Psoas muscle (tissue), 7 donors: Measurements from ENCODE around the gene SMIM45.

Experiments used
- ATAC-seq, 4 donors: fragments of 200-7000 bp; cut with Tn5 transposase; one replicate each; pipeline ENCODE4 v1.9.1; 2020; ENCODE audit warnings: moderate library complexity in 3 of 4, mild to moderate bottlenecking in 2 of 4
- DNase-seq, 2 donors: peaks; one replicate each; pipeline ENCODE4 v3.0.0-alpha.2; 2020
- H3K27ac ChIP-seq: fragments of 200-600 bp; one replicate; pipeline ENCODE4 v1.8.0; 2022
- H3K27me3 ChIP-seq, 3 donors: fragments of 200-600 bp in 1 of 3; one replicate each; pipeline versions ENCODE4 v1.6.1 to v1.8.0; 2013 to 2022; ENCODE audit warnings: low read length in 2 of 3, mild to moderate bottlenecking in 2 of 3, moderate library complexity in 1 of 3; ENCODE audit not compliant: insufficient read depth in 3 of 3
- H3K36me3 ChIP-seq, 2 donors: fragments of 200-600 bp in 1 of 2; one replicate each; pipeline versions ENCODE4 v1.6.1 to v1.8.0; 2013 to 2022; ENCODE audit warnings: low read depth in 1 of 2, mild to moderate bottlenecking in 1 of 2, moderate library complexity in 1 of 2; ENCODE audit not compliant: insufficient read depth in 1 of 2
- H3K4me1 ChIP-seq: fragments of 200-600 bp; one replicate; pipeline ENCODE4 v1.8.0; 2022
- H3K4me3 ChIP-seq: fragments of 200-600 bp; one replicate; pipeline ENCODE4 v1.8.0; 2022; ENCODE audit warnings: mild to moderate bottlenecking
- H3K9me3 ChIP-seq: fragments of 200-600 bp; one replicate; pipeline ENCODE4 v1.8.0; 2022
- CTCF ChIP-seq: fragments of 200-600 bp; IDR thresholded peaks from one replicate; pipeline ENCODE4 v1.8.0; 2022; ENCODE audit warnings: antibody characterized with exemption
- WGBS, 3 donors: extraction: QIAGEN DNeasy Blood & Tissue Kit; methylation state at CpG; one replicate each; pipeline versions ENCODE4 v1.1.6 to v1.1.7; 2013; 5-methylcytosine and 5-hydroxymethylcytosine counted together
- intact Hi-C, 2 donors: fragments of 100-400 bp; cut with DNase I; formaldehyde crosslinking; loops; one replicate each; pipeline versions ENCODE4 v1.11.0 to v1.14.2; 2022
- donor health status: healthy with polysubstance abuse.
- donor health status: DM: no; HTN: no; CAD: no; lungs with moderate emphysema.
- donor health status: Bipolar disorder and iron deficiency.
- donor health status: healthy.
- donor health status: DM: yes; HTN: yes; CAD: no.
- donor health status: DM: no; HTN: no; CAD: no.
- donor health status: DM: yes; HTN: yes; CAD: no.

Gene SMIM45

DNA sequence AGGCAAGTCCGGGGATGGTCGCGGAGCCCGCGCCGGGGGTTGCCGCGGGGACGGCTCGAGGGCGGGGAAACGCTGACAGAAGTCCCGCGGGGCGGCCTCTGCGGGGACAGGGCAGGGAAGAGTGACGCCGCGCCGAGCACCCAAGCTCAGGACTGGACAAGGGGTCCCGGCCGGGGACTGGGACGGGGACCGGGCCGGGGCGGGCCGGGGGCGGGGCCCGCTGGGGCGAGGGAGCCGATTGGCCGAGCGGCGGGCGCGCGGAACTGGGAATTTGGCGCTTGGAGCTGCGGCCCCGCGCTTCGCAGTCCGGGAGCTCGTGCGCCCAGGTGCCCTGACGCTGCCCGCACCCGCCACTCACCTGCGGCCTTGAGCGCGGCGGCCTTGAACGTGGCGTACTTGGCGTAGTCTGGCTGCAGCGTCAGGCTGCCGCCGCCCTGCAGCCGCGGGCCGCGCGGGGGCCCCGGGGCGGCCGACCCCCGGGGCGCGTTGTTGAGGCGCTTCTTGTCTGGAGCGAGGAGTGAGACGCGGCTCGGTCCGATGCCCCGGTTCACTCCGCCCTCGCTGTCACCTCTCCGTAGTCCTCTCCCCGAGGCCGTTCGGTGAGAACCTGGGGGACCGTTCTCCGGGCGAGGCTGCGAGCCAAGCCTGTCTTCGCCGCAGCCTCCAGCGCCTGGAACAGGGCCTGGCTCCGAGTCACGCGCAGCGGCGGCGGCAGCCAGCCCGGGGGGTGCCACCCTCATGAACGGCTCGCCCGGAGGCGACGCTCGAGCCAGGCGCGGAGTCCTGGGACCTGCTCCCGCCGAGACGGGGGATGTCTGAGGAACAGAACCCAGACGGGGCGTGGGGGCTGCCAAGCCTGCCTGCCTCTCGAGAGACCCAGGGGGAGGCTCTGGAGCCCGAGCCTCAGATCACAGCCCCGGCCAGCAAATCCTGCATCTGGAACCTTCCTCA is 41.6 kb upstream of the SMIM45 start:
- peak overlapping the region; percentile 59 for H3K4me3 ChIP-seq

DNA sequence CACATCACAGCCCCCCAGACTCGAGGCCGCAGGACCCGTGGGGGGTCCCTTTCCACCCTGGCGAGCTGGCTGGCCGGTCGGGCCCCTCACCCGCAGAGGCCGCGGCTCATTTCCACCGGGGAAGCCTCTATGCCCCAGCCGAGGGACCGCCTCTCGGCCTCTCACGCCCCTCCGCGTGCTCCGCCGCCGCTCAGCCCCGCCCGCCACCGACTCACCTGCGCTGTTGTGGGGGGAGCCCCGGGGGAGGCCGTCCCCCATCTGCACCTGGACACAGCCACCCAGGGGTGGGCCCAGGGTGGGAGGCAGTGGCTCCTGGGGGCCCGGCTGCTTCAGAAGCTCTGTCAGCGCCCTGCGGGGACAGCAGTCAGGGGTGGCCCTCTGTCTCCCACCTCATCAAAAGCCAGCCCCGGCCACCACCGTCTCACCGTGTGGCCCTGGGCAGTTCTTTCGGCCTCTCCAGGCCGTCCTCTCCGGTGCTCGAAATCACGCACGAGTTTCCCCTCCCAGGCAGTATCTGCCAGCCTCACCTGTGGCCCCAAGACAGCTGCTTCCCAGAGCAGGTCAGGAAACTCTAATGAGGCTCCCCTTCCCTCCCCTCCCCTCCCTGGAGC is 40.8 kb upstream of the SMIM45 start:
- peak overlapping the region; percentile 59 for H3K4me3 ChIP-seq

More for the DNA sequence above, 41.6 kb upstream of the SMIM45 start:
- TF ChIP-seq CTCF = no peak
- Histone ChIP-seq H3K36me3 (peaks cover 0 to 6% of the 10 kb centered on the region in 2 donors), H3K27me3 (peaks cover 0 to 49% (median 23%) of the 10 kb centered on the region in 3 donors), H3K4me1 (peaks cover 12% of the 10 kb centered on the region), H3K27ac (no peak overlapping the region), H3K9me3 (no peaks in the 10 kb centered on the region)
- 1% methylated on average over 75 to 112 of the region's 112 CpGs for WGBS, 3 donors
- DNase-seq (peak in 1 of 2 donors; percentile 78), ATAC-seq (peak; percentile 30 to 78 (median 66))
- intact Hi-C loops = no loop called here

DNA sequence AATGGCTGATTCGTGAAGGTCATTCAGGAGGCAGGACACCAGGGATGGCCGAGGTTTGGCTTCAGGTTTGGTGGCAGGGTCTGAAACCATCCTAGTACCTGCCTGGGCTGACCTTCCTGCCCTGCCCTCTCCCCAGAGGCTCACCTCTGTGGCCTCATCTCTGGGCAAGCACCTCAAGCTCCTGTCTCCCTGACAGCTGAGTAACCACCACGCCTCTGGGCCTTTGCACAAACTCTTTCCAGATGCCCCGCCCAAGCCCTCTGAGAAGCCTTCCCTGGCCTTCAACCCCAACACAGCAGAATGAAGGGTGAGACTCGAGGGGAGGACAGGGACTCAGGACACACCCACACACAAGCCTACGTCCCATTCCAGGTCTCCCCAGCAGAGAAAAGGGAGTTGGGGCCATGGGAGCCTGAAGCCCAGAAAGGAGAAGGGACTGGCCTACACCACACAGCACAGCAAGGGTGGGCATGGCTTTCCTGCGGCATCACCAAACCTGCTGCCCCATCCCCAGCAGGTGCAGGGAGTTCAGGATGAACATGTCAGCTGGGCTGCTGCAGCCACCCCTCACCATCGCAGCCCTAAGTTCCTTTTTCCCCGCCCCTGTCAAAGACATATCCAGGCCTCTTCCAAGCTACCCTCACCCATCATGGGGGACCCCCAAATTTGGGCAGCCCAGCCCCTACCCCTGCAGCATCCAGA is 39.5 kb upstream of the SMIM45 start:
- no peak for TF ChIP-seq CTCF
- H3K27me3 ChIP-seq = peaks cover 0 to 66% (median 27%) of the 10 kb centered on the region in 3 donors
- no peak overlapping the region for H3K27ac ChIP-seq
- H3K9me3 ChIP-seq = no peaks in the 10 kb centered on the region
- DNase-seq (no peak), ATAC-seq (no peak)
- H3K4me1 ChIP-seq = peaks cover 12% of the 10 kb centered on the region
- H3K36me3 ChIP-seq = no peaks in the 10 kb centered on the region
- intact Hi-C loops = no loop called here
- WGBS, 3 donors = 80 to 88% (median 86%) methylated on average over 9 of the region's 9 CpGs
- H3K4me3 ChIP-seq = no peak overlapping the region

More for the DNA sequence above, 40.8 kb upstream of the SMIM45 start:
- DNase-seq = no peak
- no peak for TF ChIP-seq CTCF
- ATAC-seq = peak in 1 of 4 donors; percentile 8
- 19 to 24% (median 24%) methylated on average over 28 to 37 of the region's 37 CpGs for WGBS, 3 donors
- Histone ChIP-seq H3K27me3 (peaks cover 0 to 56% (median 27%) of the 10 kb centered on the region in 3 donors), H3K36me3 (no peaks in the 10 kb centered on the region), H3K27ac (no peak overlapping the region), H3K9me3 (no peaks in the 10 kb centered on the region), H3K4me1 (peaks cover 12% of the 10 kb centered on the region)
- intact Hi-C loops = no loop called here

GRCh38 chr22:41913040-41913719 is 38.8 kb upstream of the SMIM45 start:
- H3K36me3 ChIP-seq = no peaks in the 10 kb centered on the region
- peaks cover 0 to 66% (median 27%) of the 10 kb centered on the region in 3 donors for H3K27me3 ChIP-seq
- H3K4me3 ChIP-seq = no peak overlapping the region
- H3K4me1 ChIP-seq = peaks cover 12% of the 10 kb centered on the region
- intact Hi-C loops = no loop called here
- 73 to 82% (median 79%) methylated on average over 11 of the region's 11 CpGs for WGBS, 3 donors
- ATAC-seq (no peak), DNase-seq (no peak)
- no peak overlapping the region for H3K27ac ChIP-seq
- TF ChIP-seq CTCF = no peak
- no peaks in the 10 kb centered on the region for H3K9me3 ChIP-seq
